ENCODE results near the gene QDPR.

DNA sequence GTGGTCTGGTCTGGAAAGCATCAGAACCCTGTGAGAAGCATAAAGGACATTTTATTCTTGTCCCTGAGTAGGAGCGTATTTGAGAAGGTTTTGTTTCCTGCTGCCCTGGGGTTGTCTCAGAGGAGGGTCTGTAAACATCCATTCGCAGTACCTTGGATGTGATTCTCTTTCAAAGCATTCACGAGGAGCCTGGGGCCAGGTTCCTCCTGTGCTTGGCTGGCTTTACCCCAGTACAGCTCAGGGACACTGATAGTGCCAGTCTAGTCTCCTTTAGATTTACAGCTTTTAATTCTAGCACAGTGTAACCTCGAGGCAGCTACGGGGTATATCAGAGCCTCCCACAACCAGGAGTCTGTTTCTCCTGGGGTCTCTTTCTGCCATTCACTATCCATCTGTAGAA lies 5.8 kb upstream of the QDPR start:
- TF ChIP-seq, protein P1, sequence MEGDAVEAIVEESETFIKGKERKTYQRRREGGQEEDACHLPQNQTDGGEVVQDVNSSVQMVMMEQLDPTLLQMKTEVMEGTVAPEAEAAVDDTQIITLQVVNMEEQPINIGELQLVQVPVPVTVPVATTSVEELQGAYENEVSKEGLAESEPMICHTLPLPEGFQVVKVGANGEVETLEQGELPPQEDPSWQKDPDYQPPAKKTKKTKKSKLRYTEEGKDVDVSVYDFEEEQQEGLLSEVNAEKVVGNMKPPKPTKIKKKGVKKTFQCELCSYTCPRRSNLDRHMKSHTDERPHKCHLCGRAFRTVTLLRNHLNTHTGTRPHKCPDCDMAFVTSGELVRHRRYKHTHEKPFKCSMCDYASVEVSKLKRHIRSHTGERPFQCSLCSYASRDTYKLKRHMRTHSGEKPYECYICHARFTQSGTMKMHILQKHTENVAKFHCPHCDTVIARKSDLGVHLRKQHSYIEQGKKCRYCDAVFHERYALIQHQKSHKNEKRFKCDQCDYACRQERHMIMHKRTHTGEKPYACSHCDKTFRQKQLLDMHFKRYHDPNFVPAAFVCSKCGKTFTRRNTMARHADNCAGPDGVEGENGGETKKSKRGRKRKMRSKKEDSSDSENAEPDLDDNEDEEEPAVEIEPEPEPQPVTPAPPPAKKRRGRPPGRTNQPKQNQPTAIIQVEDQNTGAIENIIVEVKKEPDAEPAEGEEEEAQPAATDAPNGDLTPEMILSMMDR (IDR thresholded peaks at IDR 0.05), result no peak
- TF ChIP-seq POLR2A (IDR thresholded peaks at IDR 0.05), result no peak
